Mesendoderm (in vitro differentiated cells): ENCODE measurements around the gene SNRPF.

Experiments
- DNase-seq: peaks from one replicate; pipeline ENCODE4 v3.0.0; 2013
- H2AK5ac ChIP-seq: 2 replicates; pipeline ENCODE4 v1.6.1; 2013; ENCODE audit warnings: low read length, inconsistent platforms
- H2BK120ac ChIP-seq: 2 replicates; pipeline ENCODE4 v1.6.1; 2013; ENCODE audit warnings: low read depth, mild to moderate bottlenecking, low read length, moderate library complexity, mixed read lengths
- H2BK15ac ChIP-seq: replicated peaks from 2 replicates; pipeline ENCODE4 v1.6.1; 2013; ENCODE audit warnings: low read depth, mild to moderate bottlenecking, moderate library complexity
- H2BK5ac ChIP-seq: 2 replicates; pipeline ENCODE4 v1.6.1; 2013; ENCODE audit warnings: low read length, inconsistent platforms
- H3K18ac ChIP-seq: 2 replicates; pipeline ENCODE4 v1.6.1; 2013; ENCODE audit warnings: mild to moderate bottlenecking, low read length, mixed read lengths
- H3K23ac ChIP-seq: one replicate; pipeline ENCODE4 v1.6.1; 2013; ENCODE audit warnings: low read length
- H3K27ac ChIP-seq: 2 replicates; pipeline ENCODE4 v1.5.1; 2013; ENCODE audit warnings: low read depth, mild to moderate bottlenecking, inconsistent platforms, low read length, moderate library complexity
- H3K27me3 ChIP-seq: 2 replicates; pipeline ENCODE4 v1.6.1; 2013; ENCODE audit warnings: low read length, control low read depth, mild to moderate bottlenecking, inconsistent platforms; ENCODE audit not compliant: insufficient read depth, poor library complexity
- H3K36me3 ChIP-seq: 2 replicates; pipeline ENCODE4 v1.6.1; 2013; ENCODE audit warnings: low read length, inconsistent platforms; ENCODE audit not compliant: control insufficient read depth, insufficient read depth
- H3K4ac ChIP-seq: one replicate; pipeline ENCODE4 v1.6.1; 2013; ENCODE audit warnings: low read depth, mild to moderate bottlenecking, low read length, moderate library complexity
- H3K4me1 ChIP-seq: 2 replicates; pipeline ENCODE4 v1.6.1; 2013; ENCODE audit warnings: low read depth, low read length, inconsistent platforms; ENCODE audit not compliant: control insufficient read depth
- H3K4me2 ChIP-seq: 2 replicates; pipeline ENCODE4 v1.6.1; 2013; ENCODE audit warnings: low read length
- H3K4me3 ChIP-seq: 2 replicates; pipeline ENCODE4 v1.5.1; 2013; ENCODE audit warnings: mild to moderate bottlenecking, low read length
- H3K56ac ChIP-seq: one replicate; pipeline ENCODE4 v1.6.1; 2013; ENCODE audit warnings: low read length
- H3K79me1 ChIP-seq: 2 replicates; pipeline ENCODE4 v1.6.1; 2013; ENCODE audit warnings: low read length, inconsistent platforms
- H3K79me2 ChIP-seq: 2 replicates; pipeline ENCODE4 v1.6.1; 2013; ENCODE audit warnings: mild to moderate bottlenecking, low read length; ENCODE audit not compliant: control insufficient read depth, insufficient read depth
- H3K9ac ChIP-seq: 2 replicates; pipeline ENCODE4 v1.6.1; 2013; ENCODE audit warnings: low read length, inconsistent platforms
- H4K5ac ChIP-seq: one replicate; pipeline ENCODE4 v1.6.1; 2013; ENCODE audit warnings: low read length
- H4K8ac ChIP-seq: one replicate; pipeline ENCODE4 v1.6.1; 2013; ENCODE audit warnings: low read depth, mild to moderate bottlenecking, control low read depth, low read length, moderate library complexity
- WGBS: extraction: QIAGEN DNeasy Blood & Tissue Kit; methylation state at CpG from one replicate; pipeline ENCODE4 v1.1.7; 2013; ENCODE audit warnings: low lambda C conversion rate, missing lambda C conversion rate; ENCODE audit not compliant: insufficient coverage; ENCODE audit errors: extremely low coverage; 5-methylcytosine and 5-hydroxymethylcytosine counted together

SNRPF gene

DNA sequence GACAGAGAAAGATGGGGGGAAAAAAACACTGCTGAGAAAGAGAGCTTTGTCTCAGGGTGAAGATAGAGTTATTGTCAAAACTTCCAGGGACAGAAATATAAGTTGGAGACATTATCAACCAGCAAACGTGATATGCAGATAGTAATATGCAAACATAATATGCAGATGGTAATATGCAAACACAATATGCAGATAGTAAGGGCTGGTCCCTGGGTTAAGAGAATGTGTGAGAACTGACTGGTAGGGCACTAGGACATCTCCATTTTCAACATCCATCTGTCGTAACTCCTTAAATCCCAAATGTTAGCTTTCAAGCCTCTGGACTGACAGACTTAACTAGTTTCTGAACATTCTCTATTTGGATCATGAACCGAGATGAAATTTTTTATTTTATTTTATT is 32.2 kb downstream of the SNRPF start:
- no peak overlapping the region for H2AK5ac ChIP-seq
- H3K4me3 ChIP-seq = no peak overlapping the region
- H4K5ac ChIP-seq = no peak overlapping the region
- no peak overlapping the region for H2BK120ac ChIP-seq
- no peak overlapping the region for H3K56ac ChIP-seq
- no peak overlapping the region for H3K4ac ChIP-seq
- no peak overlapping the region for H4K8ac ChIP-seq
- H3K27ac ChIP-seq = no peak overlapping the region
- H3K23ac ChIP-seq = no peak overlapping the region
- no peak overlapping the region for H3K18ac ChIP-seq
- no peaks in the 10 kb centered on the region for H3K27me3 ChIP-seq
- DNase-seq = no peak
- no peak overlapping the region for H3K4me2 ChIP-seq
- H3K36me3 ChIP-seq = no peaks in the 10 kb centered on the region
- H3K79me1 ChIP-seq = no peaks in the 10 kb centered on the region
- H3K4me1 ChIP-seq = no peaks in the 10 kb centered on the region
- no CpG with 5 or more reads among the region's 3 CpGs for WGBS
- no peak overlapping the region for H2BK5ac ChIP-seq
- H3K79me2 ChIP-seq = no peaks in the 10 kb centered on the region
- no peak overlapping the region for H3K9ac ChIP-seq
- H2BK15ac ChIP-seq = no peak overlapping the region

DNA sequence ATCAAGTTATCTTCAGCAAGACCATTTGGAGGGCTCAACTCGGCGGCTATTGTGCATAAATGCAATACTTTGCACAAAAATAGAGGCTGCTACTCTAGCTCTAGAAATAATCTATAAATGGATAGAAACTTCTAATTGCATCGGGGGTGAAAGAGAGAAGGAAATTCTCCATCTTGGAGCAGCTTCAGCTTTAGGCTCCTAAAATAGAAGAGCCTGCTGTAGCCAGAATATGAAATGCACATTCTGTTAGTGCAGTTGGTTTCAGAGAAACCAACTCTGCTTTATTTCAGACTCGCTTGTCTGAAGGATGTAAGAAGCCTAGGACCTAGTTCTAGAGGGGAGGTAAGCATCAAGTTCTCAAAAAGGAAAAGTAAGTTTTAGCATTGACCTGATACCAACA is 38.1 kb downstream of the SNRPF start:
- H3K18ac ChIP-seq = no peak overlapping the region
- no peak overlapping the region for H3K27ac ChIP-seq
- no peaks in the 10 kb centered on the region for H3K79me1 ChIP-seq
- no peak overlapping the region for H2BK15ac ChIP-seq
- no peak overlapping the region for H3K9ac ChIP-seq
- H3K4me2 ChIP-seq = no peak overlapping the region
- no peak overlapping the region for H3K56ac ChIP-seq
- no peak for DNase-seq
- no CpG with 5 or more reads among the region's 4 CpGs for WGBS
- H3K36me3 ChIP-seq = no peaks in the 10 kb centered on the region
- no peak overlapping the region for H3K23ac ChIP-seq
- no peak overlapping the region for H4K8ac ChIP-seq
- no peak overlapping the region for H4K5ac ChIP-seq
- no peak overlapping the region for H3K4me3 ChIP-seq
- H3K27me3 ChIP-seq = no peaks in the 10 kb centered on the region
- no peak overlapping the region for H2BK120ac ChIP-seq
- no peak overlapping the region for H2AK5ac ChIP-seq
- H2BK5ac ChIP-seq = no peak overlapping the region
- H3K79me2 ChIP-seq = no peaks in the 10 kb centered on the region
- no peak overlapping the region for H3K4ac ChIP-seq
- H3K4me1 ChIP-seq = no peaks in the 10 kb centered on the region

DNA sequence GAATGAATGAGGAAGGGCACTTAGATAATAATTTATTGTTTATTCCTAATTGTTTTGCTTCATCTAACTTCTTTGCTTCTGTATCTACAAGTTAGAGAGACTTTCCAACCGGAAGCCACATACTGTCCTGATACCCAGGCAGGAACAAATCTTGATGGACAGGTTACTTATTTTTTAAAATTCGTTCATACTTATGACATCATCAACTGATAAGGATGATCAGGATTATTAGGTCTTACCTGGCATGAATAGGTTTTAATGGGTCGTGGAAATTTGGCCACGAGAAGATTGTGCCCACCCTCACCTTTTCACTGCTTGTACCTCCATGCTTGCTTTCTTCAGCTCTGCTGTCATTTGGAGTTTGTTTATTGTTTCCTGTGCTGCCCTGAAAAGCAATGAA is 39.3 kb downstream of the SNRPF start:
- Histone ChIP-seq H4K8ac (no peak overlapping the region), H3K4me1 (no peaks in the 10 kb centered on the region), H3K9ac (no peak overlapping the region), H2BK15ac (no peak overlapping the region), H3K18ac (no peak overlapping the region), H3K79me1 (no peaks in the 10 kb centered on the region), H3K4ac (no peak overlapping the region), H3K23ac (no peak overlapping the region), H2AK5ac (no peak overlapping the region), H3K4me3 (no peak overlapping the region), H4K5ac (no peak overlapping the region), H3K4me2 (no peak overlapping the region), H3K56ac (no peak overlapping the region), H3K27me3 (no peaks in the 10 kb centered on the region), H3K36me3 (no peaks in the 10 kb centered on the region), H3K79me2 (no peaks in the 10 kb centered on the region), H2BK5ac (no peak overlapping the region), H3K27ac (no peak overlapping the region), H2BK120ac (no peak overlapping the region)
- no peak for DNase-seq
- WGBS = no CpG with 5 or more reads among the region's 4 CpGs

DNA sequence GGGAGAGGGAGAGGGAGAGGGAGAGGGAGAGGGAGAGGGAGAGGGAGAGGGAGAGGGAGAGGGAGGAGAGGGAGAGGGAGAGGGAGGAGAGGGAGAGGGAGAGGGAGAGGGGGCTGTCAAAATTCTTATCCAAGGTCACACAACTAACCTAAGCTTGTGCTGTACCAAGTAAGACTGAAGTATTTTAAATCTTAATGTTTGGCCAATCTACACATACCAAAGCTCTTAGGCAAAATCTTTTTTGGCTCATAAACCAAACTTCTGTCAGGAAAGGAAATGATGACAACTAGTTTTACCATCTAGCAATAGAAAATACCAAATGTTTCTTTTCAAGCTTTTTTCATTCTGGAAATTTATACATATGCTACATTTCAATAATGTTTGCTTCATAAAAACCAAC is 49.8 kb downstream of the SNRPF start:
- Histone ChIP-seq H3K36me3 (no peaks in the 10 kb centered on the region), H2BK15ac (no peak overlapping the region), H4K5ac (no peak overlapping the region), H4K8ac (no peak overlapping the region), H3K4me3 (no peak overlapping the region), H3K79me1 (no peaks in the 10 kb centered on the region), H3K27ac (no peak overlapping the region), H3K79me2 (no peaks in the 10 kb centered on the region), H2BK120ac (no peak overlapping the region), H3K18ac (no peak overlapping the region), H2BK5ac (no peak overlapping the region), H3K27me3 (no peaks in the 10 kb centered on the region), H3K56ac (no peak overlapping the region), H3K23ac (no peak overlapping the region), H3K4ac (no peak overlapping the region), H2AK5ac (no peak overlapping the region), H3K9ac (no peak overlapping the region), H3K4me1 (no peaks in the 10 kb centered on the region), H3K4me2 (no peak overlapping the region)
- DNase-seq = no peak

DNA sequence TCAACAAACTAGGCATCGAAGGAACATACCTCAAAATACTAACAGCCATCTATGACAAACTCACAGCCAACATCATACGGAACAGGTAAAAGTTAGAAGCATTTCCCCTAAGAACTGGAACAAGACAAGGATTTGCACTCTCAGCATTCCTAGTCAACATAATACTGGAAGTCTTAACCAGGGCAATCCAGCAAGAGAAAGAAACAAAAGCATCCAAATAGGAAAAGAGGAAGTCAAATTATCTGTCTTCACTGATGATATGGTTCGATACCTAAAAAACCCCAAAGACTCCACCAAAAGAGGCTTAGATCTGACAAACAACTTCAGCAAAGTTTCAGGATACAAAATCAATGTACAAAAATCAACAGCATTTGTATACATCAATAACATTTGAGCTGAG is 51.1 kb downstream of the SNRPF start:
- no CpG with 5 or more reads among the region's 3 CpGs for WGBS

More for the DNA sequence above, 51.1 kb downstream of the SNRPF start:
- H3K4me1 ChIP-seq = no peaks in the 10 kb centered on the region
- H2BK5ac ChIP-seq = no peak overlapping the region
- H2BK15ac ChIP-seq = no peak overlapping the region
- no peak overlapping the region for H3K56ac ChIP-seq
- no peak overlapping the region for H4K5ac ChIP-seq
- H3K27ac ChIP-seq = no peak overlapping the region
- H3K79me1 ChIP-seq = no peaks in the 10 kb centered on the region
- no peak for DNase-seq
- no peak overlapping the region for H3K18ac ChIP-seq
- no peaks in the 10 kb centered on the region for H3K79me2 ChIP-seq
- H2AK5ac ChIP-seq = no peak overlapping the region
- no peaks in the 10 kb centered on the region for H3K36me3 ChIP-seq
- no peak overlapping the region for H4K8ac ChIP-seq
- H3K4ac ChIP-seq = no peak overlapping the region
- H2BK120ac ChIP-seq = no peak overlapping the region
- no peak overlapping the region for H3K23ac ChIP-seq
- H3K9ac ChIP-seq = no peak overlapping the region
- no peaks in the 10 kb centered on the region for H3K27me3 ChIP-seq
- no peak overlapping the region for H3K4me2 ChIP-seq
- H3K4me3 ChIP-seq = no peak overlapping the region
